Epithelial cell of esophagus (primary cell): Measurements from ENCODE around the gene TAP1.
"Not testable (repeated sequence)": the region's sequence is repeated elsewhere in the genome, so short reads cannot be mapped to it uniquely, and the experiment has no call there.

Source experiments
- DNase-seq: peaks from one replicate; pipeline ENCODE4 v3.0.0; 2010; ENCODE audit warnings: low read depth
- H3K4me3 ChIP-seq: 2 replicates; pipeline ENCODE4 v1.5.1; 2011; ENCODE audit warnings: mild to moderate bottlenecking, low read length, control low read depth
- TF ChIP-seq, protein P1 (sequence below): IDR thresholded peaks from 2 replicates; pipeline ENCODE4 v1.5.1; 2011; ENCODE audit warnings: low read depth, mild to moderate bottlenecking, low read length, control low read depth, inconsistent platforms; ENCODE audit not compliant: insufficient read depth; ENCODE audit errors: missing control alignments

The TAP1 gene

GRCh38 chr6:32887616-32888015 lies 34.1 kb upstream of the TAP1 start:
- TF ChIP-seq, protein P1, sequence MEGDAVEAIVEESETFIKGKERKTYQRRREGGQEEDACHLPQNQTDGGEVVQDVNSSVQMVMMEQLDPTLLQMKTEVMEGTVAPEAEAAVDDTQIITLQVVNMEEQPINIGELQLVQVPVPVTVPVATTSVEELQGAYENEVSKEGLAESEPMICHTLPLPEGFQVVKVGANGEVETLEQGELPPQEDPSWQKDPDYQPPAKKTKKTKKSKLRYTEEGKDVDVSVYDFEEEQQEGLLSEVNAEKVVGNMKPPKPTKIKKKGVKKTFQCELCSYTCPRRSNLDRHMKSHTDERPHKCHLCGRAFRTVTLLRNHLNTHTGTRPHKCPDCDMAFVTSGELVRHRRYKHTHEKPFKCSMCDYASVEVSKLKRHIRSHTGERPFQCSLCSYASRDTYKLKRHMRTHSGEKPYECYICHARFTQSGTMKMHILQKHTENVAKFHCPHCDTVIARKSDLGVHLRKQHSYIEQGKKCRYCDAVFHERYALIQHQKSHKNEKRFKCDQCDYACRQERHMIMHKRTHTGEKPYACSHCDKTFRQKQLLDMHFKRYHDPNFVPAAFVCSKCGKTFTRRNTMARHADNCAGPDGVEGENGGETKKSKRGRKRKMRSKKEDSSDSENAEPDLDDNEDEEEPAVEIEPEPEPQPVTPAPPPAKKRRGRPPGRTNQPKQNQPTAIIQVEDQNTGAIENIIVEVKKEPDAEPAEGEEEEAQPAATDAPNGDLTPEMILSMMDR: no peak
- no peak overlapping the region for H3K4me3 ChIP-seq
- DNase-seq: no peak

DNA sequence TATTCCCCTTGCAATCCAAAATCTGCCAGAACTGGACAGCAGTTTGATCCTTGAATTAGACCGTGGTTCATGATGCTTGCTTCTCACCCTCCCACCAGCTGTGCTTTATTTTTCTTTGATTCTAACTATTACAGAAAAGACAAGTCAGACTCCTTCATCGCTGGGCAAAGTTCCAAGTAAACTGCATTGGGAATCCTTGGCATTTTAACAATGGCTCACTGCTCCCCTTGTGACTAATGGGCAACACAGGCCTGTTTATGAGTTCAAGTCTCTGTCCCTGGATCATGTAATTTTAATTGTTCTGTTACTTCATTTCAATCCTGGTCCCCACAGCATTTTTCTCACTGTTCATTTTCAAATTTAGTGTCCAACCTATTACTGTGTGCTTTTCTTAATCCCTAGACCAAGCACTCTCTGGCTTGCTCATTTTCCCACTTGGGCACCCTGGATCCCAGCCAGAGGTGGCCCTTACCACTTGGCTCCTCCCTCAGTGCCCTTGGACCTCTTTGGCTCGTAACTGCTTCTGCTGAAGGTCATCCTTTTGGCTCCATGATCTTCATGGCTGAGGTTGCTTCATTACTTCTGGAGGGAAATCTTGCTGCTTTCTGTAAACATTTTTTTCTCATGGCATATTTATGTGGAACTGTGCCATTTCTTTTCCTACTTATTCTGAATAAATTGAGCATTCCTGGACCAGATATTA lies 33.3 kb upstream of the TAP1 start:
- TF ChIP-seq, protein P1: no peak
- H3K4me3 ChIP-seq: no peak overlapping the region
- DNase-seq: peak; percentile 67

DNA sequence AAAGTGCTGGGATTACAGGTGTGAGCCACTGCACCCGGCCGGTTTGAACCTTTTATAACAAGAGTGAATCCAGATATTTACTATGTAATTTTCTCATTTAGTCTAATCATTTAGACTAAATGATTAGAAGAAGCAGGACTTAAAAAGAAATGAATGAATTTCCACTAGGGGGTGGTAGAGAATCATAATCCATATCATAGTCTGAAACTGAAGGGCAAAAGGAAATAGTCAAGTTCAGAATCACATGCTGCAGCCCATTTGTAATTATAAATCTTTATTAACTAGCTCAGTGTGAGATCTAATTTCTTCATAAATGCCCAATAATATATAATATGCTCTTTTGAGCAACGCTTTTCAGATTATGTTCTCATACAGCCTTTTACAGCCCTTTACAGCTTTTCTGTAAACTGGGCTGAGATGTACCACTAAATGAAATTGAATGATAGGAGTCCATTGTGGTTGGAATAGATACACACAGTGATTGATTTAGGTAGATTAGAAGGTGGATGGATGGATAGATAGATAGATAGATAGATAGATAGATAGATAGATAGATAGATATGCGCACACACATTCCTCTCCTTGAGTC lies 32.3 kb upstream of the TAP1 start:
- TF ChIP-seq, protein P1: peak; percentile 43
- no peak overlapping the region for H3K4me3 ChIP-seq
- peak; percentile 79 for DNase-seq

GRCh38 chr6:32883789-32884188 lies 30.3 kb upstream of the TAP1 start:
- DNase-seq: peak; percentile 45
- no peak overlapping the region for H3K4me3 ChIP-seq
- TF ChIP-seq, protein P1: no peak

DNA sequence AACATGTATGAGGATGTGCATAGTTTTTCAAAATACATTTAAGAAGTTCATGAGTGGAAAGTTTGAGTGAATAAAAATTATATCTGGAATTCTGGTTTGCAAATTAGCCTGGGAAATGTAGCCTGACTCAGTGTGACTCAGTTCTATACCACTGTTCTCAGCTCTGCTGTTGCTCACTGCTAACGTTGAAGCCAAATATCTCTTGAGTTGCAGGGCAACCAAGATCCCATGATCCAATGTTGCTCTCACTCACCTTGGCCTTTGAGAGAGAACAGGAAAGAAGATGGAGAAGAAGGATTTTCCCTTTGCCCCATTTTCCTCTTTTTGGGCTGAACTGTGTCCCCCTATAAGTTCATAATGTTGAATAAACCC lies 29.4 kb upstream of the TAP1 start:
- H3K4me3 ChIP-seq: no peak overlapping the region
- TF ChIP-seq, protein P1: no peak
- peak; percentile 85 for DNase-seq

- not testable (repeated sequence) for H3K4me3 ChIP-seq, DNase-seq
These were observed 27.5 kb upstream of the TAP1 start for GRCh38 chr6:32880962-32881361.

- no peak overlapping the region for H3K4me3 ChIP-seq
- DNase-seq: no peak
- TF ChIP-seq, protein P1: no peak
These were observed 26.2 kb upstream of the TAP1 start for GRCh38 chr6:32879691-32880090.
